Neutrophil (primary cell): ENCODE data around the gene PCP4.

Source experiments
- H3K27ac ChIP-seq: fragments of 200-600 bp; sonication (generic); 2 replicates; pipeline ENCODE4 v1.5.1; 2016; ENCODE audit warnings: mild to moderate bottlenecking, moderate library complexity
- H3K27me3 ChIP-seq: fragments of 200-600 bp; sonication (generic); 2 replicates; pipeline ENCODE4 v1.6.0; 2016; ENCODE audit warnings: mild to moderate bottlenecking
- H3K36me3 ChIP-seq: fragments of 200-600 bp; sonication (generic); 2 replicates; pipeline ENCODE4 v1.5.1; 2017
- H3K4me1 ChIP-seq, 2 experiments: fragments of 200-600 bp in 1 of 2; sonication (generic) in 1 of 2; 1 replicate in 1 of 2; 2 replicates in 1 of 2; pipeline versions ENCODE4 v1.5.1 to v1.6.1; 2013 to 2016; ENCODE audit warnings: low read depth in 1 of 2, low read length in 1 of 2, mild to moderate bottlenecking in 1 of 2, moderate library complexity in 1 of 2; ENCODE audit not compliant: control insufficient read depth in 1 of 2, insufficient read depth in 1 of 2
- H3K4me3 ChIP-seq, 2 experiments: fragments of 200-600 bp in 1 of 2; sonication (generic) in 1 of 2; 1 replicate in 1 of 2; 2 replicates in 1 of 2; pipeline ENCODE4 v1.5.1; 2013 to 2016; ENCODE audit warnings: low read depth in 1 of 2, low read length in 1 of 2, mild to moderate bottlenecking in 1 of 2, moderate library complexity in 1 of 2
- H3K9me3 ChIP-seq: fragments of 200-600 bp; sonication (generic); 2 replicates; pipeline ENCODE4 v1.5.1; 2016
- CTCF ChIP-seq: fragments of 200-600 bp; sonication (generic); IDR thresholded peaks from 2 replicates; pipeline ENCODE4 v1.5.1; 2016; ENCODE audit warnings: antibody characterized with exemption

The PCP4 gene

DNA sequence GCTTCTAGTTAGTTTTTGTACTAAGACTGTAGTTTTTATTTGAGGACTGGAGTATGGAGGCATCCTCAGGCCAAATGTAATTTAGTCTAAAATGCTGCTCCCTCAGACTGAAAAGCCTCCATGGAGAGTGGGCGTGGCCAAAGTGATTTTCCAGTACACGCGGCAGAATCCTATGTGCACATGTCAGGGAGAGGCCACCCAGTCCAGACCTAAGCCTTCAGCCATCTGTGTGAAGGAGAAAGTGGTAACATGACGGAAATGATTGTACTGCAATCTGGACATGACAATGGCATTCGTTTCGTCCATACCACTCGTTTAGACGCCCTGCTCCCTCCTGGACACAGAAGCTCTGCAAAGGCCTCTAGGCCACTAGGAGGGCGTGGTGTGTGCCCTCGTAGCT lies 56.2 kb downstream of the PCP4 start:
- no peak for TF ChIP-seq CTCF
- H3K27ac ChIP-seq = no peak overlapping the region
- no peak overlapping the region for H3K4me3 ChIP-seq
- H3K9me3 ChIP-seq = no peaks in the 10 kb centered on the region
- no peaks in the 10 kb centered on the region for H3K27me3 ChIP-seq
- H3K36me3 ChIP-seq = no peaks in the 10 kb centered on the region
- no peaks in the 10 kb centered on the region for H3K4me1 ChIP-seq

- TF ChIP-seq CTCF = no peak
- Histone ChIP-seq H3K4me1 (no peaks in the 10 kb centered on the region), H3K4me3 (no peak overlapping the region), H3K36me3 (no peaks in the 10 kb centered on the region), H3K9me3 (no peaks in the 10 kb centered on the region), H3K27ac (no peak overlapping the region), H3K27me3 (no peaks in the 10 kb centered on the region)
Measured at GRCh38 chr21:39924577-39925308, 57.5 kb downstream of the PCP4 start.

DNA sequence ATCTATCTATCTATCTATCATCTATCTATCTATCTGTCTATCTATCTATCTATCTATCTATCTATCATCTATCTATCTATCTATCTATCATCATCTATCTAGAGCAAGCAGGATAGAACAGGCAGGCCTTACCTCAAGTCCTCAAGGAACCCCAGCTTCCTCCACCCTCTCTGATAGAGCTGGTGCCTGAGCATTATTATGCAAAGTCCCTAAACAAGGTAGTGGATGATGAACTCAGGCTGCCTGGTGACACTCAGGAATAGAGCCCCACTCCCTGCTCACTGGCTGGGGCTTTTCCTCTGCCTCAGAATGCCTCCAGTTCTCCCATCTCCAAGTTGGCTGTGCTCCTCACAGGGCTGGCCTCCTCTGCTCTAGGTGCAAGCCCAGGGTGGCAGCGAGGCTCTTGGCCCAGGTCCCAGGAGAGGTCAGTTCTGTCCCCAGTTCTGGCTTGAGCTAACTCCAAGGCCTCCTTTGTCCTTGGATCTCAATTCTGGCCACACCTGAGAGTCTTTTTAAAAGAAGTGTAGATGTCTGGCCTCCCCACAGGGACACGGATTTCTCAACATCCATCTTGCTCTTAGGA lies 60.2 kb downstream of the PCP4 start:
- no peak for TF ChIP-seq CTCF
- Histone ChIP-seq H3K9me3 (no peaks in the 10 kb centered on the region), H3K36me3 (no peaks in the 10 kb centered on the region), H3K27me3 (no peaks in the 10 kb centered on the region), H3K4me3 (no peak overlapping the region), H3K4me1 (no peaks in the 10 kb centered on the region), H3K27ac (no peak overlapping the region)

- H3K4me1 ChIP-seq = no peaks in the 10 kb centered on the region
- no peak for TF ChIP-seq CTCF
- no peak overlapping the region for H3K27ac ChIP-seq
- H3K9me3 ChIP-seq = no peaks in the 10 kb centered on the region
- H3K4me3 ChIP-seq = no peak overlapping the region
- no peaks in the 10 kb centered on the region for H3K27me3 ChIP-seq
- H3K36me3 ChIP-seq = no peaks in the 10 kb centered on the region
Measured at GRCh38 chr21:39932335-39932734, 65.1 kb downstream of the PCP4 start.

- Histone ChIP-seq H3K27ac (no peak overlapping the region), H3K4me1 (no peaks in the 10 kb centered on the region), H3K27me3 (no peaks in the 10 kb centered on the region), H3K4me3 (no peak overlapping the region), H3K9me3 (no peaks in the 10 kb centered on the region), H3K36me3 (no peaks in the 10 kb centered on the region)
- no peak for TF ChIP-seq CTCF
Measured at GRCh38 chr21:39934895-39935294, 67.7 kb downstream of the PCP4 start.
